Cardiac atrium fibroblast (primary cell): ENCODE results near the gene FIGNL1. TPM values are rescaled to one million over a fixed set of nuclear protein-coding genes. Genes with fewer than 3 reads are reported as not detected.

Experiments
- total RNA-seq: library from RNA; depleted of rRNA; stranded (reverse); fragments of >200 nt; gene quantifications from 2 replicates; pipeline ENCODE4 v1.2.3, GENCODE V29; 2015

The FIGNL1 gene
- 7.5 and 8.7 TPM in 2 replicates for total RNA-seq

GRCh38 chr7:50449881-50450589 lies at the start of gene FIGNL1:
Gene FIGNL1 (minus strand): TSS chr7:50450350. CDS start chr7:50447287, 3,063 bp downstream.

Other genes starting within 250 kb of the FIGNL1 start
- not detected in 2 replicates for gene IKZF1, start 145.6 kb downstream of the FIGNL1 start, total RNA-seq
- gene DDC, start 115.1 kb upstream of the FIGNL1 start, total RNA-seq = not detected in 2 replicates